Astrocyte (in vitro differentiated cells and primary cell): ENCODE measurements around the gene CRYBA4.

Experiments
- EZH2 ChIP-seq: IDR thresholded peaks from 2 replicates; pipeline ENCODE4 v1.6.1; 2012; ENCODE audit warnings: mild to moderate bottlenecking, low read length, inconsistent platforms; ENCODE audit not compliant: insufficient read depth
- TF ChIP-seq, protein P1 (sequence below): IDR thresholded peaks from 2 replicates; pipeline ENCODE4 v1.5.1; 2011; ENCODE audit warnings: low read depth, mild to moderate bottlenecking, inconsistent platforms, low read length, moderate library complexity; ENCODE audit not compliant: insufficient read depth

DNA sequence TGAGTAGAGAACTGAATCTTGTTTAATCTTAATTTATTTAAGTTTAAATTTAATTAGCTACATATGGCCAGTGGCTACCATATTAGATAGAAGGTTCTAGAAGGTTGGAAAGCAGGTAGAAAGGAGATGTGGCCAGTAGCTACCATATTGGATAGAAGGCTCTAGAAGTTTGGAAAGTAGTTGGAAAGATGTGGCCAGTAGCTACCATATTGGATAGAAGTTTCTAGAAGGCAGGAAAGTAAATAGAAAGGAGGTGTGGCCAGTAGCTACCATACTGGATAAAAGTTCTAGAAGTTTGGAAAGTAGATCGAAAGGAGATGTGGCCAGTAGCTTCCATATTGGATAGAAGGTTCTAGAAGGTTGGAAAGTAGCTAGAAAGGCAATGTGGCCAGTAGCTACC is 2.2 kb downstream of the CRYBA4 start:
- TF ChIP-seq, protein P1, sequence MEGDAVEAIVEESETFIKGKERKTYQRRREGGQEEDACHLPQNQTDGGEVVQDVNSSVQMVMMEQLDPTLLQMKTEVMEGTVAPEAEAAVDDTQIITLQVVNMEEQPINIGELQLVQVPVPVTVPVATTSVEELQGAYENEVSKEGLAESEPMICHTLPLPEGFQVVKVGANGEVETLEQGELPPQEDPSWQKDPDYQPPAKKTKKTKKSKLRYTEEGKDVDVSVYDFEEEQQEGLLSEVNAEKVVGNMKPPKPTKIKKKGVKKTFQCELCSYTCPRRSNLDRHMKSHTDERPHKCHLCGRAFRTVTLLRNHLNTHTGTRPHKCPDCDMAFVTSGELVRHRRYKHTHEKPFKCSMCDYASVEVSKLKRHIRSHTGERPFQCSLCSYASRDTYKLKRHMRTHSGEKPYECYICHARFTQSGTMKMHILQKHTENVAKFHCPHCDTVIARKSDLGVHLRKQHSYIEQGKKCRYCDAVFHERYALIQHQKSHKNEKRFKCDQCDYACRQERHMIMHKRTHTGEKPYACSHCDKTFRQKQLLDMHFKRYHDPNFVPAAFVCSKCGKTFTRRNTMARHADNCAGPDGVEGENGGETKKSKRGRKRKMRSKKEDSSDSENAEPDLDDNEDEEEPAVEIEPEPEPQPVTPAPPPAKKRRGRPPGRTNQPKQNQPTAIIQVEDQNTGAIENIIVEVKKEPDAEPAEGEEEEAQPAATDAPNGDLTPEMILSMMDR: no peak
- TF ChIP-seq EZH2: no peak
